H1 (cell line): ENCODE measurements around the gene INPP5A.

Source experiments
- EGR1 ChIP-seq: IDR thresholded peaks from 2 replicates; pipeline ENCODE4 v1.6.1; 2011; ENCODE audit warnings: low read depth, low read length, borderline replicate concordance
- EP300 ChIP-seq, 2 experiments: IDR thresholded peaks; 1 replicate in 1 of 2; 2 replicates in 1 of 2; pipeline ENCODE4 v1.6.1; 2011 to 2012; ENCODE audit warnings: low read depth in 2 of 2, low read length in 2 of 2, mild to moderate bottlenecking in 2 of 2, borderline replicate concordance in 1 of 2, inconsistent platforms in 1 of 2, moderate library complexity in 1 of 2
- MAX ChIP-seq: IDR thresholded peaks from 2 replicates; pipeline ENCODE4 v1.6.1; 2012; ENCODE audit warnings: inconsistent platforms
- POLR2A ChIP-seq, 2 experiments: IDR thresholded peaks; 1 replicate in 1 of 2; 2 replicates in 1 of 2; pipeline ENCODE4 v1.6.1; 2011; ENCODE audit warnings: low read depth in 2 of 2, low read length in 2 of 2, mild to moderate bottlenecking in 2 of 2; ENCODE audit errors: control extremely low read depth in 1 of 2
- POLR2AphosphoS5 ChIP-seq: IDR thresholded peaks from 2 replicates; pipeline ENCODE4 v1.6.1; 2011; ENCODE audit warnings: low read depth, low read length
- RBBP5 ChIP-seq: IDR thresholded peaks from 2 replicates; pipeline ENCODE4 v1.7.1; 2012; ENCODE audit warnings: low read depth, mild to moderate bottlenecking, inconsistent platforms, low read length, moderate library complexity, borderline replicate concordance
- RXRA ChIP-seq: IDR thresholded peaks from 2 replicates; pipeline ENCODE4 v1.6.1; 2011; ENCODE audit warnings: low read depth, mild to moderate bottlenecking, low read length, moderate library complexity; ENCODE audit not compliant: insufficient read depth
- SIN3A ChIP-seq, 2 experiments: IDR thresholded peaks in 1 of 2; conservative IDR thresholded peaks in 1 of 2; 2 replicates each; pipeline ENCODE4 v1.6.1; 2011 to 2012; ENCODE audit warnings: low read length in 2 of 2, improper control_type of control experiment in 1 of 2, low read depth in 1 of 2, mild to moderate bottlenecking in 1 of 2
- YY1 ChIP-seq: IDR thresholded peaks from 2 replicates; pipeline ENCODE4 v1.6.1; 2011; ENCODE audit warnings: low read depth, mild to moderate bottlenecking, low read length
- ZNF274 ChIP-seq: IDR thresholded peaks from 2 replicates; pipeline ENCODE4 v1.7.0; 2012; ENCODE audit warnings: low read length, borderline replicate concordance; ENCODE audit errors: extremely low read depth
- TF ChIP-seq, protein P1 (sequence below), 3 experiments: IDR thresholded peaks; 1 replicate in 2 of 3; 2 replicates in 1 of 3; pipeline versions ENCODE4 v1.5.1 to v1.6.1; 2011; ENCODE audit warnings: low read length in 3 of 3, mild to moderate bottlenecking in 3 of 3, inconsistent platforms in 2 of 3, low read depth in 1 of 3, moderate library complexity in 1 of 3; ENCODE audit not compliant: insufficient read depth in 1 of 3; ENCODE audit errors: control extremely low read depth in 1 of 3

DNA sequence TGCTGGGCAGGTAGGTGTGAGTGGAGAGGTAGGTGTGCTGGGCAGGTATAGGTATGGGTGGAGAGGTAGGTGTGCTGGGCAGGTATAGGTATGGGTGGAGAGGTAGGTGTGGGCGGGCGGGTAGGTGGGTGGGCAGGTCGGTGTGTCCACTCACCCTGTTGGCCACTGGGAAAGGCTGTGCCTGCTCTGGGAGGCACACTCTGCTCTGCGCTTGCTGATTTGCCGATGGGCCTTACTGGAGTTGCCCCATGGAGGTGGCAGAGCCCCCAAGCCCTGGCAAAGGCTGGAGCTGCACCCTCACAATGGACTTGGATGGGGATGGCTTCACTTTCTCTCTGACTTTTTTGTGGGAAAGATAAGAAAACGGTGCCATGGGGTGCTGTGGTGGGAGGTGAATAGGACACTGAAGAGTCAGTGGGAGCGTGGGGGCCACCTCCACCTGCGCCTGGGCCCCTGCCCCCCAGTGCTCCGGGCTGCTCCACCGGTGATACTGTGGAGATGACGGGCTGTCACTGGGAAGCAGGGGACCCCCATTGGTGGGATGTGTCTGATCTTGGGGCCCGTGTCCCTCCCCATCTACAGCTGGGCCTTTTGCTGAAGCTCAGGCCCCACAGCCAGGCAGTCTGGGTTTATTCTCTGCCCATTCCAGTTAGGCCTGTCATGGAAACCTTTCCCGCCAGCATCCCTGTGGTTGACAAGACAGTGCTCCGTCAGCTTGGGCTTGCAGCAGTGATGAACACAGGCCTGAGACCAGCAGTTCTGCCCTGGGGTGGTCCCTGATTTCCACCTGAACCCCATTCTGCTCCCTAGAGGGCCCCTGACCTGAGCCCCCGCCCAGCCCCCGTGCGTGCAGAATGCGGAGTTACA is 173.4 kb downstream of the INPP5A start:
- TF ChIP-seq YY1 (no peak), EGR1 (no peak), SIN3A (conservative IDR thresholded peaks at IDR 0.05 in 1 of 2, IDR thresholded peaks at IDR 0.05 in 1 of 2; ENCODE audit: low read depth in 1 of 2, low read length in 2 of 2) (no peak), ZNF274 (no peak), EP300 (IDR thresholded peaks at IDR 0.05; ENCODE audit: borderline replicate concordance in 1 of 2, low read depth in 2 of 2, low read length in 2 of 2) (no peak), POLR2AphosphoS5 (no peak), MAX (no peak), RXRA (no peak), RBBP5 (no peak), POLR2A (IDR thresholded peaks at IDR 0.05; ENCODE audit: control extremely low read depth in 1 of 2, low read depth in 2 of 2, low read length in 2 of 2) (no peak)
- TF ChIP-seq, protein P1, sequence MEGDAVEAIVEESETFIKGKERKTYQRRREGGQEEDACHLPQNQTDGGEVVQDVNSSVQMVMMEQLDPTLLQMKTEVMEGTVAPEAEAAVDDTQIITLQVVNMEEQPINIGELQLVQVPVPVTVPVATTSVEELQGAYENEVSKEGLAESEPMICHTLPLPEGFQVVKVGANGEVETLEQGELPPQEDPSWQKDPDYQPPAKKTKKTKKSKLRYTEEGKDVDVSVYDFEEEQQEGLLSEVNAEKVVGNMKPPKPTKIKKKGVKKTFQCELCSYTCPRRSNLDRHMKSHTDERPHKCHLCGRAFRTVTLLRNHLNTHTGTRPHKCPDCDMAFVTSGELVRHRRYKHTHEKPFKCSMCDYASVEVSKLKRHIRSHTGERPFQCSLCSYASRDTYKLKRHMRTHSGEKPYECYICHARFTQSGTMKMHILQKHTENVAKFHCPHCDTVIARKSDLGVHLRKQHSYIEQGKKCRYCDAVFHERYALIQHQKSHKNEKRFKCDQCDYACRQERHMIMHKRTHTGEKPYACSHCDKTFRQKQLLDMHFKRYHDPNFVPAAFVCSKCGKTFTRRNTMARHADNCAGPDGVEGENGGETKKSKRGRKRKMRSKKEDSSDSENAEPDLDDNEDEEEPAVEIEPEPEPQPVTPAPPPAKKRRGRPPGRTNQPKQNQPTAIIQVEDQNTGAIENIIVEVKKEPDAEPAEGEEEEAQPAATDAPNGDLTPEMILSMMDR (IDR thresholded peaks at IDR 0.05; ENCODE audit: control extremely low read depth in 1 of 3, insufficient read depth in 1 of 3, low read depth in 1 of 3, low read length in 3 of 3): no peak
